Keratinocyte (primary cell): Measurements from ENCODE around the gene VAV2. TPM values are rescaled to one million over a fixed set of nuclear protein-coding genes. Genes with fewer than 3 reads are reported as not detected.

Experiments used
- DNase-seq: peaks from one replicate; pipeline ENCODE4 v3.0.0-alpha.2; 2011; ENCODE audit warnings: low read depth, missing footprints, low spot score
- FAIRE-seq: peaks from 2 replicates; lab custom pipeline; 2011; peaks lifted over from hg19 to GRCh38; lab: Jason Lieb, UNC
- H2AFZ ChIP-seq: 2 replicates; pipeline ENCODE4 v1.6.0; 2012; ENCODE audit warnings: low read length, control low read depth, inconsistent platforms; ENCODE audit not compliant: control insufficient read depth
- H3K27ac ChIP-seq: 2 replicates; pipeline ENCODE4 v1.5.1; 2011; ENCODE audit warnings: low read length; ENCODE audit not compliant: control insufficient read depth, insufficient read depth
- H3K27me3 ChIP-seq: 3 replicates; pipeline ENCODE4 v1.6.0; 2011; ENCODE audit warnings: low read length; ENCODE audit not compliant: control insufficient read depth, insufficient read depth; ENCODE audit errors: extremely low read depth
- H3K36me3 ChIP-seq, 2 experiments: 2 replicates in 1 of 2; 3 replicates in 1 of 2; pipeline ENCODE4 v1.5.1; 2011; ENCODE audit warnings: low read length in 2 of 2, mild to moderate bottlenecking in 1 of 2; ENCODE audit not compliant: control insufficient read depth in 2 of 2, insufficient read depth in 2 of 2; ENCODE audit errors: extremely low read depth in 1 of 2
- H3K4me1 ChIP-seq: 3 replicates; pipeline ENCODE4 v1.5.1; 2011; ENCODE audit warnings: low read length; ENCODE audit not compliant: control insufficient read depth, insufficient read depth; ENCODE audit errors: extremely low read depth
- H3K4me2 ChIP-seq: 3 replicates; pipeline ENCODE4 v1.6.0; 2011; ENCODE audit warnings: low read depth, low read length; ENCODE audit not compliant: control insufficient read depth, insufficient read depth; ENCODE audit errors: extremely low read depth
- H3K4me3 ChIP-seq, 3 experiments: fragments of 200-600 bp in 1 of 3; sonication (generic) in 1 of 3; 2 replicates in 2 of 3; 3 replicates in 1 of 3; pipeline ENCODE4 v1.5.1; 2011 to 2016; ENCODE audit warnings: low read length in 3 of 3, mild to moderate bottlenecking in 3 of 3, control low read depth in 2 of 3, inconsistent platforms in 1 of 3, low read depth in 1 of 3, mixed read lengths in 1 of 3, mixed run types in 1 of 3, moderate library complexity in 1 of 3; ENCODE audit not compliant: control insufficient read depth in 2 of 3, insufficient read depth in 2 of 3; ENCODE audit errors: extremely low read depth in 1 of 3
- H3K79me2 ChIP-seq: 2 replicates; pipeline ENCODE4 v1.6.0; 2012; ENCODE audit warnings: low read length; ENCODE audit not compliant: control insufficient read depth, insufficient read depth
- H3K9ac ChIP-seq: 3 replicates; pipeline ENCODE4 v1.6.0; 2011; ENCODE audit warnings: low read length; ENCODE audit not compliant: control insufficient read depth, insufficient read depth; ENCODE audit errors: extremely low read depth
- H3K9me1 ChIP-seq: 3 replicates; pipeline ENCODE4 v1.6.0; 2011; ENCODE audit warnings: low read length; ENCODE audit not compliant: control insufficient read depth, insufficient read depth; ENCODE audit errors: extremely low read depth
- H3K9me3 ChIP-seq: 2 replicates; pipeline ENCODE4 v1.5.1; 2012; ENCODE audit warnings: low read depth, low read length; ENCODE audit not compliant: control insufficient read depth
- H4K20me1 ChIP-seq: 3 replicates; pipeline ENCODE4 v1.6.0; 2011; ENCODE audit warnings: low read length; ENCODE audit not compliant: control insufficient read depth, insufficient read depth; ENCODE audit errors: extremely low read depth
- CTCF ChIP-seq, 3 experiments: IDR thresholded peaks in 1 of 3; conservative IDR thresholded peaks in 1 of 3; optimal IDR thresholded peaks in 1 of 3; 2 replicates in 2 of 3; 3 replicates in 1 of 3; pipeline versions ENCODE3 to v1.5.1; 2011; ENCODE audit warnings: low read length in 3 of 3, mild to moderate bottlenecking in 3 of 3, moderate library complexity in 2 of 3, control low read depth in 1 of 3, inconsistent platforms in 1 of 3; ENCODE audit not compliant: insufficient read depth in 2 of 3; ENCODE audit errors: extremely low read depth in 1 of 3
- EZH2 ChIP-seq: IDR thresholded peaks from one replicate; pipeline ENCODE4 v1.6.1; 2012; ENCODE audit warnings: inconsistent platforms, mild to moderate bottlenecking, low read length, moderate library complexity
- dilution Hi-C: fragments of 300-500 bp; cut with MboI; formaldehyde crosslinking; loops from one replicate; pipeline ENCODE4 v1.7.0; 2020; ENCODE audit warnings: low sequenced_read_pairs; ENCODE audit not compliant: extremely low pct_ligation_motif_present
- polyA plus RNA-seq, 5 experiments: library from polyadenylated mRNA; depleted of rRNA in 3 of 5; stranded (reverse) in 3 of 5; stranded (forward) in 1 of 5; unstranded in 1 of 5; fragments of >200 nt; gene quantifications; 1 replicate in 1 of 5; 2 replicates in 3 of 5; 3 replicates in 1 of 5; pipeline versions ENCODE4 v1.2.1 to v1.2.3, GENCODE V29; 2011 to 2012; ENCODE audit warnings: missing spikeins in 2 of 5, low read depth in 1 of 5, low replicate concordance in 1 of 5

VAV2 gene
- polyA plus RNA-seq, 1 donor (not counting 4 experiments of a cell fraction or from before 2014, with no cell fraction given), result 16.4 TPM

GRCh38 chr9:133892193-133892920, 99.8 kb downstream of the VAV2 start:
- peaks cover 40% of the 10 kb centered on the region for H3K79me2 ChIP-seq
- no peaks in the 10 kb centered on the region for H3K9me1 ChIP-seq
- no peak for FAIRE-seq
- H4K20me1 ChIP-seq, result no peaks in the 10 kb centered on the region
- no peak overlapping the region for H3K4me3 ChIP-seq
- no peak overlapping the region for H2AFZ ChIP-seq
- TF ChIP-seq CTCF (optimal IDR thresholded peaks at IDR 0.05 in 1 of 3, IDR thresholded peaks at IDR 0.05 in 1 of 3, conservative IDR thresholded peaks at IDR 0.05 in 1 of 3; ENCODE audit: extremely low read depth in 1 of 3, insufficient read depth in 2 of 3, low read length in 3 of 3) (no peak), EZH2 (no peak)
- no peaks in the 10 kb centered on the region for H3K9me3 ChIP-seq
- no peak overlapping the region for H3K9ac ChIP-seq
- H3K27me3 ChIP-seq, result no peaks in the 10 kb centered on the region
- no peak for DNase-seq
- H3K27ac ChIP-seq, result no peak overlapping the region
- H3K36me3 ChIP-seq, result peaks cover 9 to 18% of the 10 kb centered on the region in 2 experiments
- H3K4me2 ChIP-seq, result no peak overlapping the region
- peaks cover 14% of the 10 kb centered on the region for H3K4me1 ChIP-seq
- dilution Hi-C loops, result no loop called here

- Histone ChIP-seq H3K9me1 (no peaks in the 10 kb centered on the region), H2AFZ (no peak overlapping the region), H3K27ac (no peak overlapping the region), H3K4me1 (peaks cover 14% of the 10 kb centered on the region), H3K9ac (no peak overlapping the region), H3K27me3 (no peaks in the 10 kb centered on the region), H3K4me3 (no peak overlapping the region), H4K20me1 (no peaks in the 10 kb centered on the region), H3K9me3 (no peaks in the 10 kb centered on the region), H3K36me3 (peaks cover 9 to 18% of the 10 kb centered on the region in 2 experiments), H3K4me2 (no peak overlapping the region), H3K79me2 (peaks cover 40% of the 10 kb centered on the region)
- no peak for DNase-seq
- FAIRE-seq, result no peak
- dilution Hi-C loops, result no loop called here
- TF ChIP-seq CTCF (optimal IDR thresholded peaks at IDR 0.05 in 1 of 3, IDR thresholded peaks at IDR 0.05 in 1 of 3, conservative IDR thresholded peaks at IDR 0.05 in 1 of 3; ENCODE audit: extremely low read depth in 1 of 3, insufficient read depth in 2 of 3, low read length in 3 of 3) (no peak), EZH2 (no peak)
Observed at GRCh38 chr9:133891741-133892140, 100.4 kb downstream of the VAV2 start.
